HG02885 (cell line): ENCODE measurements around the gene THBS2.
"Not testable (repeated sequence)": the region's sequence is repeated elsewhere in the genome, so short reads cannot be mapped to it uniquely, and the experiment has no call there.

Source experiments
- ATAC-seq: cut with Tn5 transposase; IDR thresholded peaks from one replicate; pipeline ENCODE4 v1.9.1; 2021; ENCODE audit warnings: mild to moderate bottlenecking; ENCODE audit not compliant: unreplicated experiment, poor library complexity

THBS2 gene

GRCh38 chr6:169189686-169190085 is 64.0 kb downstream of the THBS2 start:
- ATAC-seq: no peak

GRCh38 chr6:169189182-169189581 is 64.5 kb downstream of the THBS2 start:
- ATAC-seq: no peak

- ATAC-seq: no peak
These were observed 65.2 kb downstream of the THBS2 start for GRCh38 chr6:169188475-169188874.

GRCh38 chr6:169188051-169188470 is 65.6 kb downstream of the THBS2 start:
- ATAC-seq: no peak

GRCh38 chr6:169186496-169187169 is 67.0 kb downstream of the THBS2 start:
- ATAC-seq: no peak

GRCh38 chr6:169185692-169186485 is 67.8 kb downstream of the THBS2 start:
- ATAC-seq: no peak

GRCh38 chr6:169185011-169185521 is 68.6 kb downstream of the THBS2 start:
- no peak for ATAC-seq

- ATAC-seq: no peak
These were observed 69.2 kb downstream of the THBS2 start for GRCh38 chr6:169184419-169184818.

GRCh38 chr6:169183233-169183632 is 70.4 kb downstream of the THBS2 start:
- ATAC-seq: no peak

GRCh38 chr6:169179831-169180230 is 73.8 kb downstream of the THBS2 start:
- ATAC-seq: not testable (repeated sequence)

- no peak for ATAC-seq
These were observed 76.0 kb downstream of the THBS2 start for GRCh38 chr6:169177516-169178166.

- no peak for ATAC-seq
These were observed 77.2 kb downstream of the THBS2 start for GRCh38 chr6:169176361-169176991.

- no peak for ATAC-seq
These were observed 78.2 kb downstream of the THBS2 start for GRCh38 chr6:169175360-169175887.

- ATAC-seq: no peak
These were observed 78.9 kb downstream of the THBS2 start for GRCh38 chr6:169174516-169175359.

- no peak for ATAC-seq
These were observed 79.9 kb downstream of the THBS2 start for GRCh38 chr6:169173532-169174268.

GRCh38 chr6:169172946-169173345 is 80.7 kb downstream of the THBS2 start:
- no peak for ATAC-seq

- no peak for ATAC-seq
These were observed 81.2 kb downstream of the THBS2 start for GRCh38 chr6:169172456-169172855.

- ATAC-seq: no peak
These were observed 81.7 kb downstream of the THBS2 start for GRCh38 chr6:169171951-169172350.

GRCh38 chr6:169171016-169171415 is 82.6 kb downstream of the THBS2 start:
- ATAC-seq: no peak
